NB4 (cell line): ENCODE results near the gene TEX13B.

Experiments used
- POLR2A ChIP-seq: IDR thresholded peaks from 2 replicates; pipeline ENCODE4 v1.6.1; 2011; ENCODE audit warnings: mild to moderate bottlenecking; ENCODE audit not compliant: insufficient read length; ENCODE audit errors: extremely low read depth
- TF ChIP-seq, protein P1 (sequence below): IDR thresholded peaks from one replicate; pipeline ENCODE4 v1.5.1; 2012; ENCODE audit warnings: low read depth, low read length

DNA sequence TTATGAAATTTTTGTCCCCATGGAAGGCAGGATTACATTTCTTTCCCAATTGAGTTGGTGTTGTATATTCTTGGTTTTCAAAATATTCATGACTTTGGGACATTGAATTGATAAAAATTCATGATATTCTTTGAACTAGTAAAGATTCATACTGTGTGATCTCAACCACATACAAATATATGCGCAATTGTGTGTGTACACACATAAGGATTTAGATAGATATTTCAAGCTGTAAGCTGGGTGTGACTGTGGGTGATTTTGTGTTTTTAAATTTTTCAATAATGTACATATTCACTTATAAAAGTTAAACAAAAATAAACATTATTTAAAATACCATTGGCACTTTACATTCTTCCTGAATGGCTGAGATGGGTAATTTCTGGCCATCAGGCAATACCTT, 43.2 kb upstream of the TEX13B start:
- TF ChIP-seq, protein P1, sequence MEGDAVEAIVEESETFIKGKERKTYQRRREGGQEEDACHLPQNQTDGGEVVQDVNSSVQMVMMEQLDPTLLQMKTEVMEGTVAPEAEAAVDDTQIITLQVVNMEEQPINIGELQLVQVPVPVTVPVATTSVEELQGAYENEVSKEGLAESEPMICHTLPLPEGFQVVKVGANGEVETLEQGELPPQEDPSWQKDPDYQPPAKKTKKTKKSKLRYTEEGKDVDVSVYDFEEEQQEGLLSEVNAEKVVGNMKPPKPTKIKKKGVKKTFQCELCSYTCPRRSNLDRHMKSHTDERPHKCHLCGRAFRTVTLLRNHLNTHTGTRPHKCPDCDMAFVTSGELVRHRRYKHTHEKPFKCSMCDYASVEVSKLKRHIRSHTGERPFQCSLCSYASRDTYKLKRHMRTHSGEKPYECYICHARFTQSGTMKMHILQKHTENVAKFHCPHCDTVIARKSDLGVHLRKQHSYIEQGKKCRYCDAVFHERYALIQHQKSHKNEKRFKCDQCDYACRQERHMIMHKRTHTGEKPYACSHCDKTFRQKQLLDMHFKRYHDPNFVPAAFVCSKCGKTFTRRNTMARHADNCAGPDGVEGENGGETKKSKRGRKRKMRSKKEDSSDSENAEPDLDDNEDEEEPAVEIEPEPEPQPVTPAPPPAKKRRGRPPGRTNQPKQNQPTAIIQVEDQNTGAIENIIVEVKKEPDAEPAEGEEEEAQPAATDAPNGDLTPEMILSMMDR: no peak
- TF ChIP-seq POLR2A: no peak
